IMR-90 (cell line): Measurements from ENCODE around the gene GRAMD1B. TPM values are rescaled to one million over a fixed set of nuclear protein-coding genes. Genes with fewer than 3 reads are reported as not detected.

Experiments
- ATAC-seq: fragments of 200-7000 bp; cut with Tn5 transposase; 2 replicates; pipeline ENCODE4 v1.9.1; 2020; ENCODE audit warnings: low read depth, mild to moderate bottlenecking, moderate library complexity
- BruUV-seq: library from RNA; stranded (reverse); fragments of 400-500 nt; replicated peaks from 2 replicates; lab custom pipeline; 2021; lab: Mats Ljungman, UMichigan
- CTCF ChIA-PET: fragments of 300-600 bp; formaldehyde crosslinking; extraction: SDS; loops from one replicate; lab custom pipeline; 2021; ENCODE audit warnings: antibody characterized with exemption; lab: Yijun Ruan, JAX
- POLR2A ChIA-PET: fragments of 300-600 bp; sonication (Branson Sonifier 250); formaldehyde crosslinking; loops from one replicate; lab custom pipeline; 2022; ENCODE audit warnings: antibody characterized with exemption; ENCODE audit not compliant: unreplicated experiment; lab: Charles Lee
- DNase-seq: peaks from one replicate; pipeline ENCODE4 v3.0.0; 2013
- H2AFZ ChIP-seq: replicated peaks from 2 replicates; pipeline ENCODE3; 2013; ENCODE audit warnings: low read length, mild to moderate bottlenecking; ENCODE audit not compliant: poor library complexity
- H2AK5ac ChIP-seq: 2 replicates; pipeline ENCODE4 v1.6.1; 2013; ENCODE audit warnings: low read depth, low read length, inconsistent platforms
- H2AK9ac ChIP-seq: replicated peaks from 2 replicates; pipeline ENCODE3; 2013; ENCODE audit warnings: mild to moderate bottlenecking, low read depth, low read length, moderate library complexity; ENCODE audit not compliant: poor library complexity
- H2BK120ac ChIP-seq: 2 replicates; pipeline ENCODE4 v1.6.1; 2013; ENCODE audit warnings: low read depth, low read length, inconsistent platforms
- H2BK15ac ChIP-seq: 3 replicates; pipeline ENCODE4 v1.6.1; 2013; ENCODE audit warnings: low read depth, low read length, inconsistent platforms
- H2BK20ac ChIP-seq: 2 replicates; pipeline ENCODE4 v1.6.1; 2013; ENCODE audit warnings: low read depth, mild to moderate bottlenecking, inconsistent platforms, low read length, moderate library complexity
- H2BK5ac ChIP-seq: 2 replicates; pipeline ENCODE4 v1.6.1; 2013; ENCODE audit warnings: mild to moderate bottlenecking, low read depth, low read length, inconsistent platforms; ENCODE audit not compliant: poor library complexity, severe bottlenecking
- H3K14ac ChIP-seq: replicated peaks from 2 replicates; pipeline ENCODE4 v1.6.1; 2013; ENCODE audit warnings: low read depth, low read length, inconsistent platforms
- H3K18ac ChIP-seq: 2 replicates; pipeline ENCODE4 v1.6.1; 2013; ENCODE audit warnings: low read depth, low read length, control low read depth
- H3K23ac ChIP-seq: 2 replicates; pipeline ENCODE4 v1.6.1; 2013; ENCODE audit warnings: low read depth, low read length, inconsistent platforms
- H3K27ac ChIP-seq: 2 replicates; pipeline ENCODE4 v1.5.1; 2013; ENCODE audit warnings: mild to moderate bottlenecking, control low read depth, low read length; ENCODE audit not compliant: insufficient read depth
- H3K27me3 ChIP-seq: 2 replicates; pipeline ENCODE4 v1.6.1; 2013; ENCODE audit warnings: low read length; ENCODE audit not compliant: control insufficient read depth, insufficient read depth
- H3K36me3 ChIP-seq: 2 replicates; pipeline ENCODE4 v1.6.1; 2013; ENCODE audit warnings: low read length, mixed read lengths; ENCODE audit not compliant: control insufficient read depth, insufficient read depth
- H3K4ac ChIP-seq: 2 replicates; pipeline ENCODE4 v1.6.1; 2013; ENCODE audit warnings: low read depth, low read length, inconsistent platforms
- H3K4me1 ChIP-seq: 2 replicates; pipeline ENCODE4 v1.6.1; 2013; ENCODE audit warnings: low read length, mixed read lengths; ENCODE audit not compliant: control insufficient read depth, insufficient read depth
- H3K4me2 ChIP-seq: 2 replicates; pipeline ENCODE4 v1.6.1; 2013; ENCODE audit warnings: low read depth, mild to moderate bottlenecking, control low read depth, low read length, moderate library complexity
- H3K4me3 ChIP-seq: 2 replicates; pipeline ENCODE4 v1.5.1; 2013; ENCODE audit warnings: low read depth, mild to moderate bottlenecking, control low read depth, low read length, moderate library complexity; ENCODE audit not compliant: insufficient read depth
- H3K56ac ChIP-seq: 2 replicates; pipeline ENCODE4 v1.6.1; 2013; ENCODE audit warnings: low read length, inconsistent platforms; ENCODE audit not compliant: insufficient read depth; ENCODE audit errors: extremely low read depth
- H3K79me1 ChIP-seq, 2 experiments: 2 replicates each; pipeline ENCODE4 v1.6.1; 2013; ENCODE audit warnings: low read length in 2 of 2, inconsistent platforms in 1 of 2, low read depth in 1 of 2
- H3K9ac ChIP-seq: 2 replicates; pipeline ENCODE4 v1.6.1; 2013; ENCODE audit warnings: low read depth, low read length, control low read depth
- H3K9me1 ChIP-seq: 2 replicates; pipeline ENCODE4 v1.6.1; 2013; ENCODE audit warnings: low read length, inconsistent platforms; ENCODE audit not compliant: insufficient read depth
- H3K9me3 ChIP-seq: 2 replicates; pipeline ENCODE4 v1.6.1; 2013; ENCODE audit warnings: low read length; ENCODE audit not compliant: control insufficient read depth, insufficient read depth
- H4K20me1 ChIP-seq: 2 replicates; pipeline ENCODE4 v1.6.1; 2013; ENCODE audit warnings: low read length, inconsistent platforms; ENCODE audit not compliant: insufficient read depth
- H4K5ac ChIP-seq: 2 replicates; pipeline ENCODE4 v1.6.1; 2013; ENCODE audit warnings: mild to moderate bottlenecking, low read depth, low read length, control low read depth
- H4K8ac ChIP-seq, 2 experiments: 2 replicates each; pipeline ENCODE4 v1.6.1; 2013; ENCODE audit warnings: low read depth in 2 of 2, low read length in 2 of 2, control low read depth in 1 of 2, inconsistent platforms in 1 of 2
- H4K91ac ChIP-seq: 2 replicates; pipeline ENCODE4 v1.6.1; 2013; ENCODE audit warnings: low read depth, low read length, inconsistent platforms; ENCODE audit not compliant: insufficient read depth
- BHLHE40 ChIP-seq: fragments of 150-350 bp; IDR thresholded peaks from 2 replicates; pipeline ENCODE4 v1.6.1; 2016; ENCODE audit warnings: mild to moderate bottlenecking, low read depth, low read length
- CTCF ChIP-seq: conservative IDR thresholded peaks from 2 replicates; pipeline ENCODE4 v1.5.1; 2012; ENCODE audit warnings: mild to moderate bottlenecking, low read depth, low read length, improper control_type of control experiment
- ELK1 ChIP-seq: fragments of 150-350 bp; IDR thresholded peaks from 2 replicates; pipeline ENCODE4 v1.6.1; 2016; ENCODE audit warnings: low read depth, mild to moderate bottlenecking, low read length, moderate library complexity, borderline replicate concordance
- FOS ChIP-seq: fragments of 150-350 bp; IDR thresholded peaks from 2 replicates; pipeline ENCODE4 v1.6.1; 2016; ENCODE audit warnings: low read depth, low read length
- MAFK ChIP-seq: IDR thresholded peaks from 2 replicates; pipeline ENCODE4 v1.6.1; 2012; ENCODE audit warnings: low read depth, low read length, improper control_type of control experiment
- MAZ ChIP-seq: IDR thresholded peaks from 2 replicates; pipeline ENCODE4 v1.6.1; 2012; ENCODE audit warnings: low read depth, mild to moderate bottlenecking, low read length, improper control_type of control experiment, moderate library complexity, borderline replicate concordance
- MXI1 ChIP-seq: IDR thresholded peaks from 2 replicates; pipeline ENCODE4 v1.6.1; 2012; ENCODE audit warnings: low read depth, mild to moderate bottlenecking, low read length, moderate library complexity, borderline replicate concordance
- RAD21 ChIP-seq: IDR thresholded peaks from 2 replicates; pipeline ENCODE4 v1.6.1; 2012; ENCODE audit warnings: low read length, improper control_type of control experiment
- RCOR1 ChIP-seq: IDR thresholded peaks from 2 replicates; pipeline ENCODE4 v1.6.1; 2012; ENCODE audit warnings: mild to moderate bottlenecking, low read length, improper control_type of control experiment; ENCODE audit not compliant: insufficient replicate concordance
- USF2 ChIP-seq: fragments of 150-350 bp; IDR thresholded peaks from 2 replicates; pipeline ENCODE4 v1.6.1; 2017; ENCODE audit warnings: mild to moderate bottlenecking, antibody characterized with exemption, low read length, low read depth
- WGBS, 2 experiments: methylation state at CpG; one replicate each; pipeline versions ENCODE4 v1.1.5 to v1.1.7; 2013; ENCODE audit warnings: missing lambda C conversion rate in 2 of 2; ENCODE audit not compliant: insufficient read length in 1 of 2; ENCODE audit errors: extremely low coverage in 2 of 2; 5-methylcytosine and 5-hydroxymethylcytosine counted together
- dilution Hi-C: fragments of 300-500 bp; cut with HindIII; formaldehyde crosslinking; loops from one replicate; pipeline ENCODE4 v1.14.3; 2018; ENCODE audit warnings: low sequenced_read_pairs; ENCODE audit not compliant: unreplicated experiment
- in situ Hi-C: fragments of 300-500 bp; cut with MboI; formaldehyde crosslinking; loops from 3 replicates; pipeline ENCODE4 v1.14.3; 2019; ENCODE audit warnings: low sequenced_read_pairs, inconsistent platforms, mixed read lengths
- intact Hi-C: fragments of 100-400 bp; cut with micrococcal nuclease; formaldehyde crosslinking; loops from 2 replicates; pipeline ENCODE4 v1.10.0; 2022
- polyA plus RNA-seq, 3 experiments: library from polyadenylated mRNA; depleted of rRNA; stranded (reverse); fragments of >200 nt; gene quantifications; 2 replicates each; pipeline ENCODE4 v1.2.3, GENCODE V29; 2012; ENCODE audit warnings: low replicate concordance in 1 of 3
- total RNA-seq: library from RNA; depleted of rRNA; stranded (reverse); fragments of >200 nt; gene quantifications from 2 replicates; pipeline ENCODE4 v1.2.3, GENCODE V29; 2012

GRAMD1B gene
- total and polyA plus RNA-seq, 2 of the 4 experiments (the other 2 are of a cell fraction): 7.1 to 7.2 TPM

GRCh38 chr11:123544631-123545375 is 114.7 kb downstream of the GRAMD1B start (continued):
- TF ChIP-seq FOS: no peak

- intact Hi-C loops: no loop called here
- Histone ChIP-seq H3K79me1 (peaks cover 32 to 38% of the 10 kb centered on the region in 2 experiments; a peak in 3 of 4 replicates), H3K56ac (no peak overlapping the region), H2AFZ (peak overlapping the region; percentile 2), H2BK20ac (no peak overlapping the region; the same call in 1 of the 2 replicates), H3K14ac (peak overlapping the region; percentile 72), H3K36me3 (no peaks in the 10 kb centered on the region), H3K9me1 (peaks cover 25% of the 10 kb centered on the region), H3K18ac (no peak overlapping the region), H4K5ac (no peak overlapping the region), H2BK15ac (no peak overlapping the region), H3K27me3 (no peaks in the 10 kb centered on the region), H2BK120ac (no peak overlapping the region), H3K4me2 (no peak overlapping the region), H3K4me1 (peaks cover 19% of the 10 kb centered on the region), H3K9ac (no peak overlapping the region), H4K8ac (peak overlapping the region in 1 of 2 experiments; percentile 26; a peak in 1 of 4 replicates), H2AK9ac (no peak overlapping the region), H3K9me3 (no peaks in the 10 kb centered on the region), H2AK5ac (peak overlapping the region; percentile 29; the same call in 1 of the 2 replicates), H3K23ac (no peak overlapping the region; the same call in 1 of the 2 replicates), H3K4ac (peak overlapping the region; percentile 56; the same call in 1 of the 2 replicates), H3K27ac (no peak overlapping the region), H2BK5ac (peak overlapping the region; percentile 9), H4K20me1 (peaks cover 8% of the 10 kb centered on the region; the same call in 1 of the 2 replicates), H3K4me3 (no peak overlapping the region), H4K91ac (no peak overlapping the region; the same call in 1 of the 2 replicates)
- in situ Hi-C loops: no loop called here
- ATAC-seq (no peak), DNase-seq (no peak)
- WGBS, 2 experiments: no CpG with 5 or more reads among the region's 4 CpGs
- CTCF ChIA-PET: interaction anchor here (1.3 kb wide), 2 partner anchors 9 to 14 kb away, joined by 5 read pairs; no protein-coding TSS in a partner anchor
- dilution Hi-C loops: no loop called here
- no TSS peak for BruUV-seq
- POLR2A ChIA-PET: no interaction called here
- TF ChIP-seq MAZ (no peak), RAD21 (no peak), CTCF (no peak), USF2 (no peak), BHLHE40 (no peak), ELK1 (no peak), MAFK (no peak), FOS (no peak), RCOR1 (no peak), MXI1 (no peak)
Measured at GRCh38 chr11:123545726-123546270, 115.7 kb downstream of the GRAMD1B start.
